SK-N-MC (cell line): Measurements from ENCODE around the gene TYMS.

Experiments
- EZH2 ChIP-seq: fragments of 200-600 bp; sonication (generic); IDR thresholded peaks from one replicate; pipeline ENCODE4 v1.6.1; 2017; ENCODE audit warnings: antibody characterized with exemption
- POLR2AphosphoS5 ChIP-seq: IDR thresholded peaks from 2 replicates; pipeline ENCODE4 v1.6.1; 2012; ENCODE audit warnings: mild to moderate bottlenecking, low read depth, low read length, borderline replicate concordance

DNA sequence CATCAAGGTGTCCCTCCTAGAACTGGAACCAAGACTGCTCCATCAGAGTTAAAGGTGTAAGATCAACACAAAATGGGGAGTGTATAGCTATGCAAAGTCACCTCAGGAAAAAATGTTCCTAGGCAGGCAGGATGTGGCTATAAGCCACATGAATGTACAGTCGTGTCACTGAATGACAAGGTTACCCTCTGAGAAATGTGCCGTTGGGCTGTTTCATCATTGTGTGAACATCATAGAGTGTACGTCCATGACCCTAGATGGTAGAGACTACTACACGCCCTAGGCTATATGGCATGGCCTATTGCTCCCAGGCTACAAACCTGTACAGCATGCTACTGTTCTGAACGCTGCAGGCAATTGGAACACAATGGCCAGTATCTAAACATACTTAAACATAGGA, 24.5 kb downstream of the TYMS start:
- TF ChIP-seq EZH2, result no peak
- TF ChIP-seq POLR2AphosphoS5, result no peak
